T-helper 1 cell (primary cell): ENCODE results near the gene ACAA2.
"Not testable (repeated sequence)": the region's sequence is repeated elsewhere in the genome, so short reads cannot be mapped to it uniquely, and the experiment has no call there.

ENCODE experiments used
- DNase-seq, 5 donors: peaks; one replicate each; pipeline ENCODE4 v3.0.0-alpha.2; 2012 to 2020

ACAA2 gene

DNA sequence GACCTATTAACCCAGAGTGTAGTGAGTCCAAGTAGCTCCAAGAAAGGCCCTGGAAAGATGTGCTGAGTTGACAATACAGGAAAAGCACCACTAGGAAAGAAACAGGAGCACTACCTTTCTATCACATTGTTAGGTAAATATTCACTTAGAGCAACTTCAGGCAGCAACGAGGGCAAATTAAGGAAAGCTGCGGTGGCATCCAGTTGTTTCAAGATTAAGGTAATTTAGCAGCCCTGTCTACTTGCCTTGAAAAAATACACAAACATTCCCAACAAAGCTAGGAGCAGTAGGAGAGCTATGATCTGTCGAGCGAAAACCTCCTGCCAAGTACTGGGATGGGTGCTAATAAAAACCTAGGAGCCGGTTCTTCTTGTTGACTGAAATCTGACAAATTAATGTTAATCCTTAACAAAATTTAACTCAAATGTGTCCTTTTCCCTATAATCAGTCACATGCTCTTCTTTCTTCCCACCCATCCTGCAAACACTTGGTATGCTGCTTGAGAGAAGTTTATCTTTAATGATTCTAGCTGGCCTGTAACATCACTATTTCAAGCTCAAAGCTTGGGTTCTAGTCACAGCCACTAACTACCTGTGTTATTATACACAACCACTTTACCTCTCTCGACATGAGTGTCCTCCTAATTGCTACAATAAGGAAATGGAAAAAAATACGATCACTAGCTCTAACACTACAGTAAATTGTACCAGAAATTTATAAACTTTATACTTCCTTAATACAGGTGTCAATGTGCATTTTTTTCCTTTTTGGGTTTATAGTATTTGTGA is 2.0 kb downstream of the ACAA2 start:
- DNase-seq, result no peak

GRCh38 chr18:49808553-49809191 is 4.7 kb downstream of the ACAA2 start:
- DNase-seq, result not testable (repeated sequence)

DNA sequence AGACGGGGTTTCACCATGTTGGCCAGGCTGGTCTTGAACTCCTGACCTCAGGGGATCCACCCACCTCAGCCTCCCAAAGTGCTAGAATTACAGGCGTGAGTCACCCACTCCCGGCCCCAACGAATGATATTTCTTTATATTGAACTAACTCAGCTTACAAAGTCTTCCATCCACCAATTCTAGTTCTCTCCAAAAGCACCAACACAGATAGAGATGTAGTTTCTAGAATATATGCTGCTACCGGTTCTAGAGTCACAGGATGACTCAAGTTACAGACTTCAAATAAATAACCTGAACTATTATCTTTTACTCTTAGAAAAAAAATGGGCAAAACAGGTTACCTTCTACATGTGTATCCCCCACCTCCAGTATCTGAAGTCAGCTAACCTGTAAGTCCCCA is 9.2 kb downstream of the ACAA2 start:
- no peak for DNase-seq

- no peak for DNase-seq
These were observed 10.7 kb downstream of the ACAA2 start for GRCh38 chr18:49802623-49803022.

- DNase-seq, result not testable (repeated sequence)
These were observed 12.8 kb downstream of the ACAA2 start for GRCh38 chr18:49800491-49800890.

- not testable (repeated sequence) for DNase-seq
These were observed 13.5 kb downstream of the ACAA2 start for GRCh38 chr18:49799806-49800205.

DNA sequence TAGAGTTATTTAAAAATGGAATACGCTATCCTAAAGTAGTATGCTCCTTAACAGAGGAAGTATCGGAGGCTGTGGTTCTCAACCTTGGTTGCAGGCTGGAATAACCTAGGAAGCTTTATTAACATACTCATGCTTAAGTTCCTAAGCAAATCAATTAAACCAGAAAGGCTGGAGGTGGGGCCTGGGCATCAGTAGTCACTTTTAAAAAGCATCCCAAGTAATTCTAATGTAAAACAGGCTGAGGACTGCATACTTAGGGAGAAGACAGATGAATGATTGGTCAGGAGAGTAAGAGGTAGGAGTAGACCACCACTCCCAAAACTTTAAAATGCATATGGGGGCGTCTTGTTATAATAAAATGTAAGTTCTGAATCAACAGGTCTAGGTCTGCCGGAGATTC is 15.3 kb downstream of the ACAA2 start:
- no peak for DNase-seq

DNA sequence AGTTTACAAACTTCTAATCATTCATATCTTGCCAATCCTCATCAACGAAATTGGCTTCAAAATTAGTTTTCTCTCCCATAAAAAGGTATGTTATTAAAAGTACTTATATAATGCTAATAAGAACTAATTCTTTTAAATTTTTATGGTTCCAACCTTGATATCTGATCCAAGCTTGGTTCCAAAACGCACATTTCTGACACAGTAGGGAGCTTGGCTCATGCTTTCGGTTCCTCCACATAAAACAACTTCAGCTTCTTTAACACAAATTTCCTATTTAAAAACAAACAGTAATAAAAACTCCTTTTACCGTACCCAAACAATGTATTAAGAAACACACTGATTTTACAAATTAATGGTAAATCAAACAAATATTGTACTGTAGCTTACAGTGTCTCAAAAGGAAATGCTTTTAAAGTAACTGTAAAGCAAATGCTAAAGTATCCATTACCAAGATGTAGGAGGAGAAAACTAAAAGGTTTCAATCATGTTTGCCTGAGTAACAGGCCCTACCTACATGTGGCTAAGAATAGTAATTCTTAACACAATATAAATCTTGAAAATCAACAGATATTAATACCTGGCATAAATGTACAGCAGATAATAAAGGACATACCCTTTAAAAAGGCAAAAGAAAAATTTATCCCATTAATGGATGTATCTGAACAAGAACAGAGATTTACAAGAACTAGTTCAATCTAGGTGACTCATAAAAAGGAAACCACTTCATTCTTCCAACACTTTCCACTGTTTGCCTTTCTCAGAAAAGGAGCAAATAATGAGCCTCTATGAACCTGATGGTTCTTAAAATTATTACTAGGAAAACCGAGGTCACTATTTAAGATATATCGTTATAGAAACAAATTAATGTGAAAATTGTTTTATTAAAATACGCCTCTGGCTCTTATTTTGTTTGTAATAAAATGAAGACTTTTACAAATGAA is 17.5 kb downstream of the ACAA2 start:
- DNase-seq, result no peak

- DNase-seq, result no peak
These were observed 18.6 kb downstream of the ACAA2 start for GRCh38 chr18:49794743-49795142.

GRCh38 chr18:49789560-49790134 is 23.7 kb downstream of the ACAA2 start:
- DNase-seq, result not testable (repeated sequence)

DNA sequence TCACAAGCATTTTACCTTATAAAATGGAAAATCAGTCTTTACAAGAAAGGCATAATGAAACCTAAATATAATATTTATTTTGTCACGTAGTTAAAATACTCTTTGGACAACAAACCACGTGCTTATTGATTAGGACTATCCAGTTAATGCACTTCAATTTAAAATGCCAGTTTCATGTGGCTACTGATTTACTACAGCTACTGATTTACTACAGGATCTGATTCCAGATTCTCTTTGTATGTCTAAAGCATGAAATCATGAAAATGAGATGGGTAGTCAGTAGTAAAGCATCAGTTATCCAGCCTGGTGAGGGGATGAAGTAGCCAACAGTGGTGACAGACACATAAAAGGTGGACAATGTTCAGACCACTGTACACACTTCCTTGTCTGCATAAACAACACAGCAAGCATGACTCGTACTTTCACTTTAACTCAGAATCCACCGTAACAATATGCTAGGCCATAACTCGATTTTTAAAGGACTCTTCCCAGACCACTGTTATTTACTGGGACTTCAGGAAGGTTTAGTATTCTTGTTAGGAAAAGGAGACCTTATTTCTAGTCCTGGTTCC is 24.9 kb downstream of the ACAA2 start:
- DNase-seq, result peak in 1 of 5 donors; percentile 44

DNA sequence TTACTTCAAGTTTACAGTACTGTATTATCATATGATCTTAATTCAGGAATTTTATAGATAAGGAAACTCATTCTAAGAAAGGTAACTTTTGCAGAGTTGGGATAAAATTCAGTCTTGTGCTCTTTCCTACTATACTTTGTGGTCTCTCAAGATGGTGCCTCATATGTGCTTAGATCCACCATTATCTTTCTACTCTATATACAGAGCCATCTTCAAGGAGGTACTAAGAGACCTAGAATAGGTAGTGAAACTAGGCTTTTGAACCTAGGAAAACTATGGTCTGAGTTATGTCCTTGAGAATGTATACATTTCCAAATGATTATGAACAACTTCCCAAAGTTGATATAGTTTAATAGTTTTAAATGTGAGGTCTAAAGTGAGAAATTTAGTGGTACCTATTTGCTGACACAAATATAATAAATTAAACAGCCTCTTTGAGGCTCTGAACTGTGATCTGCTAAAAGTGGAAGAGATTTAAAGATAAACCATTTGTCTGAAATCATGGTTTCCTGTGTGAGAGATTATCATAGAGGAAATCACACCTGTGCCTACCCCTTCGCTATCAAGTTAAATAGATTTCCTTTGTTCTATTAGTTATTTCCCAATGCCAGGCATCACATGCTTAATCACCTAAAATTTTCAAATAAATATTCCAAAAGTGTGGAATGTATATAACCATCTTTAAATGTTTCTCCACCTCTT is 27.2 kb downstream of the ACAA2 start:
- peak in 1 of 5 donors; percentile 11 for DNase-seq

- DNase-seq, result no peak
These were observed 28.7 kb downstream of the ACAA2 start for GRCh38 chr18:49784427-49785185.

DNA sequence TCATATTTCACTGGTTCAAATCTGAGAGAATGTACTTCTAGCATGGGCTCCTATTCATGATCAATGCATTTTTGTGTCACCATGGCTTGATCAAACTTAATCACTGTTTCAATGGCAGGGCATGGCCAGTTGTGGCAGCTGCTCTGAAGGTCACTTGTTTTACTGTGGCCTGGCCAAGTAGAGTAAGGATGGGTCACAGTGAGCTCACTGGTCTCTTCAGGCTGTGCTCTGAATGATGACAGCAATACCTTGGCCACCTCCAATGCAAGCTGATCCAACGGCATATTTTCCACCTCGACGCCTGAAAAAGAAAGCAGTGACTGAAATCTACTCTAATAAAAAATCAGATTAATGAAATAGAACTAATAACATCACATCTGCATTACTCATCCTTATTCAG is 29.7 kb downstream of the ACAA2 start:
- not testable (repeated sequence) for DNase-seq

- DNase-seq, result no peak
These were observed 34.4 kb downstream of the ACAA2 start for GRCh38 chr18:49778826-49779465.

- no peak for DNase-seq
These were observed 44.1 kb downstream of the ACAA2 start for GRCh38 chr18:49769047-49769728.

DNA sequence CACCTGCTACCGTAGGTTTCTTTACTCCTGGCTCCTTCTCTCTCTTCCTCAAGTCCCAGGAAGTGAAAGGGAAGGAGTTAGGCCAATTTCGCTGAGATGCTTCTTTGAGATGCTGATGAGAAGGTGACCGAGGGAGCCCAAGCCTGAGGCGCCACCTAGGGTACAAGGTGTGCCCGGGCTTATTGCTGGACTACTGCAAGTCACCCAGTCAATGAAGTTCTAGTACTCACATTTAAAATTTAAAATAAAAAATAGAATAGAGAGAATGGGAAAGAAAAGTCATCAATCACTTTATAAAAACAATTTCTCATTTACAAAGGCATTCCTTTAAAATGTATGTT is 45.3 kb downstream of the ACAA2 start:
- DNase-seq, result no peak

DNA sequence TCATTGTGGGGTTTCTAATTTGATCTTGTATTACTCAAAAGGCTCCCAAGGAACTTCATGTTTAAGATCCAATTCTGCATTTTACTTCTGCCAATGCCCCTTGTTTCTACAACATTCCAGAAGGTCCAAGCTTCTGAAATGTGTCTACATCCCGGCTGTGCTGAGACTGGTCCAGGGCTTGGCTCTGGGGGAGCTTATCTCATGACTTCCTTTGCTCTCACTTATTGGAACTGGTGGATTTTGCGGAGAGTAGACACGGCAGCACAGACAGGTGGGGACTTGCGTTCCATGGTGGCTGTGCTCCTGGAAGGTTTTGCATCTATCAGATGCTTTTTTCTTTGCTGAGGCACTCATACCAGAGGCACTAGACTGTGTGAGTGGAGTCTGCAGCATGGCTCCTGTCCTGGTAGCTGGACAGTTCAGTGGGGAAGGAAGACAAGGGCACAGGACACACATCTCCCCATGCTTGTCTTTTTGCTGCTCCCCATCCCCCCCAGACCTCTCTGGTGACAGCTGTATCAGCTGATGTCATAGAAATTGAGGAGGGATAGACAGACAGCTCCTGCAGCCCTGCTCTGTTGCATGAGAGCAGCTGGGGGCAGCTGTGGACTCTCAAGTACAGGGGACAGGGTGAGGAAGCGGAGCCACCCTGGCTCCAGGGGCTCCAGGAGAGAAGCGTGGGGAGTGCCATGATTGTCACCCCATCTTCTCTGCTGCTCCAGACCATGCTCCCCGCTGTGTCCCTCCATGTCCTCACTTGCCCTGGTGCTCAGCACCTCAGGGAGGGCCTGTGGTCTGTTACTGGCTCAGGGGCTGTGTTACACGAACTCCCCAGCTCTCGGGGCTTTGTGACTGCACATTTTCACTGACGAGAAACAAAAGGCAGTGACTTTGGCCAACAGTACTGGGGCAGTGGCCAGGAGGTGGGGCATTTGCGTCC is 46.0 kb downstream of the ACAA2 start:
- no peak for DNase-seq

DNA sequence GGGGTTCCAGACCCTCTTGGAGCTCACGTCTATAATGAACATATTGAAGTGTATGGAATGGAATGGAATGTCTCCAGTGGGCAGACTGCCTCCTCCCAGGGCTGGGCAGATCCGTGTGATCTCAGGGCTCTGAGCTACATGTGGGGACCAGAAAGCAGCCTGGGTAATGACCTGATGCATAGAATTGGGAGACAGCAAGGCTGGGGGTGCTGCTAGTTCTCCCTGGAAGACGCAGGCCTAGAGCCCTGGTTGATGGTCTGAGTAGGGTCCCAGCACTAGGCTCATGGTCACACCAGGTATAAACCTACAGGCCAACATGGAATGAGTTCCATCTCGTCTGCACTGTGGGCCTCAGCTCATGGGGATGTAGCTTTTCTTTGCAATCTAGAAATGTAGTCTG is 46.7 kb downstream of the ACAA2 start:
- no peak for DNase-seq
